ENCODE data around the gene RFT1. TPM values are rescaled to one million over a fixed set of nuclear protein-coding genes. Genes with fewer than 3 reads are reported as not detected.

The RFT1 gene
- polyA plus RNA-seq, 1 donor (not counting 4 experiments of a cell fraction or from before 2014, with no cell fraction given) = 34.4 TPM

DNA sequence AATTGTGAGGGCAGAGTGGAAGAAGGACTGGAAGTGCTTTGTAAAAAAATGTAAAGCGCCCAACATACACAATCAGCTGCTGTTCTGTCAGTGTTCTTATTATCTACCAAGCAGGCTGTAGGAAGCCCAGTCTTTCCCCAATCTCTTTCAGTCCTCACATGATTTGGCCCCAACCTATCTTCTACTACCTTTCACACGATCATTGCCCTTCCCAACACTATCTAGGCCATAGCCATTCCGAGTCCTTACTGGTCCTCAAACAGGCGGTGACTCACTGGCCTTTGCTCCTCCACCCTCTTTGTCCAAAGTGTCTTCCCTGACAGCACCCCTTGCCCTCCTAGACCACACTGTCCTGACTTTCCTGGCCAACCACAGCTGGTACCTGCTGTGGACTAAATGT lies 861 bp upstream of the RFT1 start:
- peak overlapping the region; percentile 92 for H3K9ac ChIP-seq (ENCODE audit: control insufficient read depth, extremely low read depth, insufficient read depth, low read length)
- peaks cover 1 to 3% of the 10 kb centered on the region in 2 experiments for H3K36me3 ChIP-seq (ENCODE audit: control insufficient read depth in 2 of 2, extremely low read depth in 1 of 2, insufficient read depth in 2 of 2, low read length in 2 of 2)
- dilution Hi-C loops (cut with MboI; ENCODE audit: extremely low pct_ligation_motif_present, low sequenced_read_pairs) = no loop called here
- H3K9me1 ChIP-seq (ENCODE audit: control insufficient read depth, extremely low read depth, insufficient read depth, low read length) = no peaks in the 10 kb centered on the region
- no peak for FAIRE-seq
- peak overlapping the region; percentile 86 to 98 (median 90) for H3K4me3 ChIP-seq (ENCODE audit: control insufficient read depth in 2 of 3, extremely low read depth in 1 of 3, insufficient read depth in 2 of 3, low read depth in 1 of 3, low read length in 3 of 3)
- TF ChIP-seq EZH2 (IDR thresholded peaks at IDR 0.05; ENCODE audit: low read length) = no peak
- TF ChIP-seq, protein P1, sequence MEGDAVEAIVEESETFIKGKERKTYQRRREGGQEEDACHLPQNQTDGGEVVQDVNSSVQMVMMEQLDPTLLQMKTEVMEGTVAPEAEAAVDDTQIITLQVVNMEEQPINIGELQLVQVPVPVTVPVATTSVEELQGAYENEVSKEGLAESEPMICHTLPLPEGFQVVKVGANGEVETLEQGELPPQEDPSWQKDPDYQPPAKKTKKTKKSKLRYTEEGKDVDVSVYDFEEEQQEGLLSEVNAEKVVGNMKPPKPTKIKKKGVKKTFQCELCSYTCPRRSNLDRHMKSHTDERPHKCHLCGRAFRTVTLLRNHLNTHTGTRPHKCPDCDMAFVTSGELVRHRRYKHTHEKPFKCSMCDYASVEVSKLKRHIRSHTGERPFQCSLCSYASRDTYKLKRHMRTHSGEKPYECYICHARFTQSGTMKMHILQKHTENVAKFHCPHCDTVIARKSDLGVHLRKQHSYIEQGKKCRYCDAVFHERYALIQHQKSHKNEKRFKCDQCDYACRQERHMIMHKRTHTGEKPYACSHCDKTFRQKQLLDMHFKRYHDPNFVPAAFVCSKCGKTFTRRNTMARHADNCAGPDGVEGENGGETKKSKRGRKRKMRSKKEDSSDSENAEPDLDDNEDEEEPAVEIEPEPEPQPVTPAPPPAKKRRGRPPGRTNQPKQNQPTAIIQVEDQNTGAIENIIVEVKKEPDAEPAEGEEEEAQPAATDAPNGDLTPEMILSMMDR (optimal IDR thresholded peaks at IDR 0.05 in 1 of 3, IDR thresholded peaks at IDR 0.05 in 1 of 3, conservative IDR thresholded peaks at IDR 0.05 in 1 of 3; ENCODE audit: extremely low read depth in 1 of 3, insufficient read depth in 2 of 3, low read length in 3 of 3) = no peak
- no peaks in the 10 kb centered on the region for H4K20me1 ChIP-seq (ENCODE audit: control insufficient read depth, extremely low read depth, insufficient read depth, low read length)
- peaks cover 19% of the 10 kb centered on the region for H3K4me1 ChIP-seq (ENCODE audit: control insufficient read depth, extremely low read depth, insufficient read depth, low read length)
- H3K27ac ChIP-seq (ENCODE audit: control insufficient read depth, insufficient read depth, low read length) = peak overlapping the region; percentile 95
- H3K79me2 ChIP-seq (ENCODE audit: control insufficient read depth, insufficient read depth, low read length) = peaks cover 20% of the 10 kb centered on the region
- H2AFZ ChIP-seq (ENCODE audit: control insufficient read depth, low read length) = peak overlapping the region; percentile 91
- H3K9me3 ChIP-seq (ENCODE audit: control insufficient read depth, low read depth, low read length) = no peaks in the 10 kb centered on the region
- H3K4me2 ChIP-seq (ENCODE audit: control insufficient read depth, extremely low read depth, insufficient read depth, low read depth, low read length) = peak overlapping the region; percentile 94
- no peaks in the 10 kb centered on the region for H3K27me3 ChIP-seq (ENCODE audit: control insufficient read depth, extremely low read depth, insufficient read depth, low read length)
- no peak for DNase-seq (ENCODE audit: low read depth, low spot score)

DNA sequence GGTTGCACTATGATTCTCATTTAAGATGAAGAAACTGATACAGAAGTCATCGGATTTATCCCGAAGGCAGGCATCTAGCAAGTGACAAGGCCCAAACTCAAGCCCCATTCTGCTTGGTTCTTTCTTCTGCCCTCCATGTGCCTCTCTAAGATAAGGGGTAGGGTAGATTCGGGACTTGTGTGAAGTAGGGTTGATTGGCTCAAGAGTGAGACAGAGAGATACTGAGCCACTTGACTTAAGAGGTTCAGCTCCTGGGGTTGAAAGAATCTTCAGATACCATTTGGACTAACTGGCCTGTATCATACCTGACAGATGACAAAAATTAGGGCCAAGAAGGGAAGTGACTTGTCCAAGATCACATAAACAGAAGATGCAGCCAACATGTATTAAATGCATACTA lies 891 bp downstream of the RFT1 start:
- no peaks in the 10 kb centered on the region for H3K9me1 ChIP-seq (ENCODE audit: control insufficient read depth, extremely low read depth, insufficient read depth, low read length)
- H3K36me3 ChIP-seq (ENCODE audit: control insufficient read depth in 2 of 2, extremely low read depth in 1 of 2, insufficient read depth in 2 of 2, low read length in 2 of 2) = peaks cover 8 to 10% of the 10 kb centered on the region in 2 experiments
- DNase-seq (ENCODE audit: low read depth, low spot score) (no peak), FAIRE-seq (no peak)
- TF ChIP-seq EZH2 (IDR thresholded peaks at IDR 0.05; ENCODE audit: low read length) = no peak
- TF ChIP-seq, protein P1 (optimal IDR thresholded peaks at IDR 0.05 in 1 of 3, IDR thresholded peaks at IDR 0.05 in 1 of 3, conservative IDR thresholded peaks at IDR 0.05 in 1 of 3; ENCODE audit: extremely low read depth in 1 of 3, insufficient read depth in 2 of 3, low read length in 3 of 3) = no peak
- H4K20me1 ChIP-seq (ENCODE audit: control insufficient read depth, extremely low read depth, insufficient read depth, low read length) = no peaks in the 10 kb centered on the region
- peak overlapping the region; percentile 96 for H3K4me2 ChIP-seq (ENCODE audit: control insufficient read depth, extremely low read depth, insufficient read depth, low read depth, low read length)
- H2AFZ ChIP-seq (ENCODE audit: control insufficient read depth, low read length) = no peak overlapping the region
- peak overlapping the region; percentile 95 for H3K27ac ChIP-seq (ENCODE audit: control insufficient read depth, insufficient read depth, low read length)
- no peaks in the 10 kb centered on the region for H3K9me3 ChIP-seq (ENCODE audit: control insufficient read depth, low read depth, low read length)
- H3K79me2 ChIP-seq (ENCODE audit: control insufficient read depth, insufficient read depth, low read length) = peaks cover 20% of the 10 kb centered on the region
- peak overlapping the region; percentile 86 to 98 (median 90) for H3K4me3 ChIP-seq (ENCODE audit: control insufficient read depth in 2 of 3, extremely low read depth in 1 of 3, insufficient read depth in 2 of 3, low read depth in 1 of 3, low read length in 3 of 3)
- peak overlapping the region; percentile 92 for H3K9ac ChIP-seq (ENCODE audit: control insufficient read depth, extremely low read depth, insufficient read depth, low read length)
- H3K4me1 ChIP-seq (ENCODE audit: control insufficient read depth, extremely low read depth, insufficient read depth, low read length) = peaks cover 19% of the 10 kb centered on the region
- dilution Hi-C loops (cut with MboI; ENCODE audit: extremely low pct_ligation_motif_present, low sequenced_read_pairs) = no loop called here
- H3K27me3 ChIP-seq (ENCODE audit: control insufficient read depth, extremely low read depth, insufficient read depth, low read length) = no peaks in the 10 kb centered on the region

Measured in keratinocyte (primary cell).